HepG2 (cell line): ENCODE results near the gene CD248. TPM values are rescaled to one million over a fixed set of nuclear protein-coding genes. Genes with fewer than 3 reads are reported as not detected.

Experiments used
- ARID3A ChIP-seq: IDR thresholded peaks from 2 replicates; pipeline ENCODE4 v1.6.1; 2012; ENCODE audit warnings: low read depth, low read length, improper control_type of control experiment
- ATF2 ChIP-seq: sonication (generic); formaldehyde crosslinking; IDR thresholded peaks from 2 replicates; pipeline ENCODE4 v1.4.0; 2020; ENCODE audit warnings: missing genetic modification reagents
- BRF2 ChIP-seq: sonication (generic); formaldehyde crosslinking; IDR thresholded peaks from 2 replicates; pipeline ENCODE4 v1.8.1; 2022; ENCODE audit warnings: mild to moderate bottlenecking, missing genetic modification reagents
- CEBPB ChIP-seq: IDR thresholded peaks from 2 replicates; pipeline ENCODE4 v1.6.1; 2011; ENCODE audit warnings: low read depth, low read length, improper control_type of control experiment, borderline replicate concordance
- FOSL2 ChIP-seq: sonication (generic); formaldehyde crosslinking; IDR thresholded peaks from 2 replicates; pipeline ENCODE4 v1.4.0; 2020; ENCODE audit warnings: missing genetic modification reagents
- SIX1 ChIP-seq: sonication (generic); formaldehyde crosslinking; IDR thresholded peaks from 2 replicates; pipeline ENCODE4 v1.4.0; 2020; ENCODE audit warnings: missing genetic modification reagents, borderline replicate concordance
- SYNCRIP ChIP-seq: fragments of 200-400 bp; formaldehyde crosslinking; IDR thresholded peaks from 2 replicates; pipeline ENCODE4 v1.6.1; 2018; ENCODE audit warnings: mild to moderate bottlenecking, low read depth, low read length; ENCODE audit not compliant: insufficient read depth
- ZBTB1 ChIP-seq: sonication (generic); formaldehyde crosslinking; IDR thresholded peaks from 2 replicates; pipeline ENCODE4 v1.4.0; 2020; ENCODE audit warnings: missing genetic modification reagents, borderline replicate concordance
- ZC3H13 ChIP-seq: sonication (generic); formaldehyde crosslinking; IDR thresholded peaks from 2 replicates; pipeline ENCODE4 v1.8.1; 2023; ENCODE audit warnings: mild to moderate bottlenecking, missing genetic modification reagents, moderate library complexity
- ZKSCAN8 ChIP-seq: IDR thresholded peaks from 2 replicates; pipeline ENCODE4 v1.6.1; 2016; ENCODE audit warnings: borderline replicate concordance, missing genetic modification reagents, missing compliant biosample characterization
- ZNF281 ChIP-seq: sonication (generic); formaldehyde crosslinking; IDR thresholded peaks from 2 replicates; pipeline ENCODE4 v1.4.0; 2020; ENCODE audit warnings: missing genetic modification reagents, borderline replicate concordance
- ZNF512 ChIP-seq: sonication (generic); formaldehyde crosslinking; IDR thresholded peaks from 2 replicates; pipeline ENCODE4 v1.4.0; 2020; ENCODE audit warnings: mild to moderate bottlenecking, missing genetic modification reagents
- ZNF703 ChIP-seq: sonication (generic); formaldehyde crosslinking; IDR thresholded peaks from 2 replicates; pipeline ENCODE4 v1.5.1; 2020; ENCODE audit warnings: missing genetic modification reagents, mild to moderate bottlenecking, moderate library complexity, borderline replicate concordance
- ZNF800 ChIP-seq: sonication (generic); formaldehyde crosslinking; IDR thresholded peaks from 2 replicates; pipeline ENCODE4 v1.4.0; 2020; ENCODE audit warnings: missing genetic modification reagents
- polyA plus RNA-seq, 8 experiments: library from polyadenylated mRNA; depleted of rRNA in 3 of 8; stranded (reverse) in 7 of 8; unstranded in 1 of 8; fragments of >200 nt; fragmentation: Illumina TruSeq in 4 of 8; extraction: Trizol in 4 of 8; gene quantifications; 2 replicates each; pipeline versions ENCODE4 v1.2.1 to v1.2.3, GENCODE V29; 2011 to 2016; ENCODE audit warnings: low read depth in 4 of 8, missing spikeins in 1 of 8, mixed read lengths in 1 of 8; ENCODE audit not compliant: insufficient read depth in 1 of 8
- total RNA-seq, 5 experiments: library from RNA; depleted of rRNA; stranded (reverse); fragments of >200 nt; fragmentation: Illumina TruSeq; extraction: Trizol; gene quantifications; 2 replicates each; pipeline ENCODE4 v1.2.3, GENCODE V29; 2016; ENCODE audit warnings: low read depth in 1 of 5
- TF ChIP-seq, protein P1 (sequence below): sonication (generic); formaldehyde crosslinking; IDR thresholded peaks from 2 replicates; pipeline ENCODE4 v1.5.1; 2020; ENCODE audit warnings: missing genetic modification reagents, mild to moderate bottlenecking, borderline replicate concordance

CD248 gene
- total and polyA plus RNA-seq, 2 of the 13 experiments (the other 11 are each of a cell fraction or from before 2014, with no cell fraction given), result 0.25 to 0.35 TPM

- TF ChIP-seq ZNF281 (CRISPR knock-in tag), result no peak
- TF ChIP-seq ZNF703 (CRISPR knock-in tag), result peak; percentile 63; the same call in 1 of the 2 replicates
- TF ChIP-seq SYNCRIP, result no peak
- TF ChIP-seq BRF2 (CRISPR knock-in tag), result no peak
- TF ChIP-seq FOSL2 (CRISPR knock-in tag), result peak; percentile 28; the same call in 1 of the 2 replicates
- no peak for TF ChIP-seq ZKSCAN8 (CRISPR knock-in tag)
- no peak for TF ChIP-seq ATF2 (CRISPR knock-in tag)
- TF ChIP-seq SIX1, result peak; percentile 82
- no peak for TF ChIP-seq ARID3A
- TF ChIP-seq, protein P1, sequence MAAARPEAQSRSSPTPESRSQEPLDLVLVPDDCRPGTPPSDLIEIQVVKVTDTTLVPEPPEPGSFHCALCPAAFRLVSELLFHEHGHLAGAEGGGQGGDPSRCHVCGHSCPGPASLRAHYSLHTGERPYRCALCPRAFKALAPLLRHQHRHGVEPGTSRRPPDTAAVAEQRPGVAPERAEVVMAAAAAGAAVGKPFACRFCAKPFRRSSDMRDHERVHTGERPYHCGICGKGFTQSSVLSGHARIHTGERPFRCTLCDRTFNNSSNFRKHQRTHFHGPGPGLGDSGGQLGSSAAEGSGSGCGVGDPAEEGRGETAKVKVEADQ (CRISPR knock-in tag), result no peak
- TF ChIP-seq ZC3H13, result peak; percentile 94; the same call in 1 of the 2 replicates
- TF ChIP-seq ZNF512, result no peak
- no peak for TF ChIP-seq CEBPB
- TF ChIP-seq ZNF800 (CRISPR knock-in tag), result no peak
- peak; percentile 75; the same call in 1 of the 2 replicates for TF ChIP-seq ZBTB1 (CRISPR knock-in tag)
Observed at GRCh38 chr11:66289548-66290329, 27.1 kb downstream of the CD248 start (continued).
